ENCODE measurements around the gene HSP90AB1. TPM values are rescaled to one million over a fixed set of nuclear protein-coding genes. Genes with fewer than 3 reads are reported as not detected.

Gene HSP90AB1
- total and polyA plus RNA-seq, 9 of the 15 experiments (the other 6 are each of a cell fraction or from before 2014, with no cell fraction given), result 1,780 to 3,358 (median 2,262) TPM

GRCh38 chr6:44253307-44254101 is 6.6 kb downstream of the HSP90AB1 start (continued):
- TF ChIP-seq, protein P1, sequence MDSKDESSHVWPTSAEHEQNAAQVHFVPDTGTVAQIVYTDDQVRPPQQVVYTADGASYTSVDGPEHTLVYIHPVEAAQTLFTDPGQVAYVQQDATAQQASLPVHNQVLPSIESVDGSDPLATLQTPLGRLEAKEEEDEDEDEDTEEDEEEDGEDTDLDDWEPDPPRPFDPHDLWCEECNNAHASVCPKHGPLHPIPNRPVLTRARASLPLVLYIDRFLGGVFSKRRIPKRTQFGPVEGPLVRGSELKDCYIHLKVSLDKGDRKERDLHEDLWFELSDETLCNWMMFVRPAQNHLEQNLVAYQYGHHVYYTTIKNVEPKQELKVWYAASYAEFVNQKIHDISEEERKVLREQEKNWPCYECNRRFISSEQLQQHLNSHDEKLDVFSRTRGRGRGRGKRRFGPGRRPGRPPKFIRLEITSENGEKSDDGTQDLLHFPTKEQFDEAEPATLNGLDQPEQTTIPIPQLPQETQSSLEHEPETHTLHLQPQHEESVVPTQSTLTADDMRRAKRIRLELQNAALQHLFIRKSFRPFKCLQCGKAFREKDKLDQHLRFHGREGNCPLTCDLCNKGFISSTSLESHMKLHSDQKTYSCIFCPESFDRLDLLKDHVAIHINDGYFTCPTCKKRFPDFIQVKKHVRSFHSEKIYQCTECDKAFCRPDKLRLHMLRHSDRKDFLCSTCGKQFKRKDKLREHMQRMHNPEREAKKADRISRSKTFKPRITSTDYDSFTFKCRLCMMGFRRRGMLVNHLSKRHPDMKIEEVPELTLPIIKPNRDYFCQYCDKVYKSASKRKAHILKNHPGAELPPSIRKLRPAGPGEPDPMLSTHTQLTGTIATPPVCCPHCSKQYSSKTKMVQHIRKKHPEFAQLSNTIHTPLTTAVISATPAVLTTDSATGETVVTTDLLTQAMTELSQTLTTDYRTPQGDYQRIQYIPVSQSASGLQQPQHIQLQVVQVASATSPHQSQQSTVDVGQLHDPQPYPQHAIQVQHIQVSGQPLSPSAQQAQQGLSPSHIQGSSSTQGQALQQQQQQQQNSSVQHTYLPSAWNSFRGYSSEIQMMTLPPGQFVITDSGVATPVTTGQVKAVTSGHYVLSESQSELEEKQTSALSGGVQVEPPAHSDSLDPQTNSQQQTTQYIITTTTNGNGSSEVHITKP (IDR thresholded peaks at IDR 0.05; ENCODE audit: partially characterized antibody), result no peak
- TF ChIP-seq ZNF589 (CRISPR knock-in tag; IDR thresholded peaks at IDR 0.05; ENCODE audit: low read depth) (no peak), XRCC4 (IDR thresholded peaks at IDR 0.05; ENCODE audit: extremely low read depth, insufficient read depth, insufficient read length) (no peak), TFAP4 (CRISPR knock-in tag; IDR thresholded peaks at IDR 0.05; ENCODE audit: borderline replicate concordance) (0 out of 2 replicates have a peak, but pooled peaks have one; percentile 37), ZNF146 (CRISPR knock-in tag; IDR thresholded peaks at IDR 0.05; ENCODE audit: unreplicated experiment) (no peak), NR2C2 (CRISPR knock-in tag; IDR thresholded peaks at IDR 0.05) (0 out of 2 replicates have a peak, but pooled peaks have one; percentile 14), NR2C2 (tag; IDR thresholded peaks at IDR 0.05) (no peak), NONO (IDR thresholded peaks at IDR 0.05; ENCODE audit: low read depth in 2 of 2, low read length in 1 of 2) (0 out of 4 replicates have a peak, but pooled peaks of 1 of the 2 experiments have one; percentile 17), ARHGAP35 (IDR thresholded peaks at IDR 0.05; ENCODE audit: partially characterized antibody) (no peak), TEAD1 (CRISPR knock-in tag; IDR thresholded peaks at IDR 0.05) (peak in 1 of 2 experiments; percentile 8; a peak in 2 of 4 replicates), ZNF79 (CRISPR knock-in tag; IDR thresholded peaks at IDR 0.05; ENCODE audit: low read depth) (no peak), MYC (IDR thresholded peaks at IDR 0.05; ENCODE audit: low read depth, low read length) (no peak), MYC (CRISPR knock-in tag; IDR thresholded peaks at IDR 0.05; ENCODE audit: borderline replicate concordance, low read depth) (no peak), DIDO1 (tag; IDR thresholded peaks at IDR 0.05; ENCODE audit: low read depth) (no peak), CTCFL (IDR thresholded peaks at IDR 0.05; ENCODE audit: borderline replicate concordance, insufficient read depth, low read depth, low read length, poor library complexity, severe bottlenecking) (peak; percentile 72), NFE2 (IDR thresholded peaks at IDR 0.05; ENCODE audit: low read depth) (no peak)
- TF ChIP-seq, protein P2, sequence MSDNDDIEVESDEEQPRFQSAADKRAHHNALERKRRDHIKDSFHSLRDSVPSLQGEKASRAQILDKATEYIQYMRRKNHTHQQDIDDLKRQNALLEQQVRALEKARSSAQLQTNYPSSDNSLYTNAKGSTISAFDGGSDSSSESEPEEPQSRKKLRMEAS (CRISPR knock-in tag; IDR thresholded peaks at IDR 0.05), result no peak

All from K562 (cell line).